Measurements from ENCODE around the gene APEX2.

Gene APEX2

GRCh38 chrX:54995621-54996020 is 4.5 kb upstream of the APEX2 start:
- no peaks in the 10 kb centered on the region for H4K20me1 ChIP-seq (ENCODE audit: control insufficient read depth, insufficient read depth, low read depth, low read length)
- H3K4me2 ChIP-seq (ENCODE audit: low read length): no peak overlapping the region

GRCh38 chrX:55004231-55004630 is 4.1 kb downstream of the APEX2 start:
- no peaks in the 10 kb centered on the region for H3K9me3 ChIP-seq (ENCODE audit: control insufficient read depth, insufficient read depth, low read length)
- peaks cover 24% of the 10 kb centered on the region for H3K79me2 ChIP-seq (ENCODE audit: control insufficient read depth, low read length)
- TF ChIP-seq EZH2phosphoT487 (IDR thresholded peaks at IDR 0.05; ENCODE audit: borderline replicate concordance, low read length): no peak
- no peak for TF ChIP-seq CTCF (IDR thresholded peaks at IDR 0.05; ENCODE audit: low read depth, low read length, poor library complexity, severe bottlenecking)
- no peaks in the 10 kb centered on the region for H3K27me3 ChIP-seq (ENCODE audit: control insufficient read depth, low read length)
- H3F3A ChIP-seq (ENCODE audit: control insufficient read depth, insufficient read depth): no peaks in the 10 kb centered on the region
- no peak overlapping the region for H3K4me3 ChIP-seq (ENCODE audit: low read length)
- H3K4me2 ChIP-seq (ENCODE audit: low read length): no peak overlapping the region
- H3K36me3 ChIP-seq (ENCODE audit: control insufficient read depth, low read length): peaks cover 49% of the 10 kb centered on the region
- H4K20me1 ChIP-seq (ENCODE audit: control insufficient read depth, insufficient read depth, low read depth, low read length): no peaks in the 10 kb centered on the region
- H3K9me2 ChIP-seq (replicated peaks; ENCODE audit: control insufficient read depth, low read length): no peaks in the 10 kb centered on the region
- H3K27ac ChIP-seq (ENCODE audit: low read depth, low read length): no peak overlapping the region
- peaks cover 12% of the 10 kb centered on the region for H3K4me1 ChIP-seq (ENCODE audit: control insufficient read depth, low read length)

More at GRCh38 chrX:54995621-54996020, 4.5 kb upstream of the APEX2 start:
- Histone ChIP-seq H3K27ac (ENCODE audit: low read depth, low read length) (no peak overlapping the region), H3K9me2 (replicated peaks; ENCODE audit: control insufficient read depth, low read length) (no peaks in the 10 kb centered on the region), H3K4me3 (ENCODE audit: low read length) (no peak overlapping the region), H3K36me3 (ENCODE audit: control insufficient read depth, low read length) (no peaks in the 10 kb centered on the region), H3K4me1 (ENCODE audit: control insufficient read depth, low read length) (peaks cover 6% of the 10 kb centered on the region), H3K79me2 (ENCODE audit: control insufficient read depth, low read length) (peaks cover 5% of the 10 kb centered on the region), H3K27me3 (ENCODE audit: control insufficient read depth, low read length) (no peaks in the 10 kb centered on the region), H3K9me3 (ENCODE audit: control insufficient read depth, insufficient read depth, low read length) (no peaks in the 10 kb centered on the region), H3F3A (ENCODE audit: control insufficient read depth, insufficient read depth) (no peaks in the 10 kb centered on the region)
- TF ChIP-seq CTCF (IDR thresholded peaks at IDR 0.05; ENCODE audit: low read depth, low read length, poor library complexity, severe bottlenecking) (no peak), EZH2phosphoT487 (IDR thresholded peaks at IDR 0.05; ENCODE audit: borderline replicate concordance, low read length) (no peak)

- no peaks in the 10 kb centered on the region for H4K20me1 ChIP-seq (ENCODE audit: control insufficient read depth, insufficient read depth, low read depth, low read length)
- H3K27ac ChIP-seq (ENCODE audit: low read depth, low read length): no peak overlapping the region
- H3K4me1 ChIP-seq (ENCODE audit: control insufficient read depth, low read length): peaks cover 8% of the 10 kb centered on the region
- H3K4me2 ChIP-seq (ENCODE audit: low read length): no peak overlapping the region
- H3K79me2 ChIP-seq (ENCODE audit: control insufficient read depth, low read length): peaks cover 23% of the 10 kb centered on the region
- TF ChIP-seq CTCF (IDR thresholded peaks at IDR 0.05; ENCODE audit: low read depth, low read length, poor library complexity, severe bottlenecking): no peak
- TF ChIP-seq EZH2phosphoT487 (IDR thresholded peaks at IDR 0.05; ENCODE audit: borderline replicate concordance, low read length): no peak
- H3K9me2 ChIP-seq (replicated peaks; ENCODE audit: control insufficient read depth, low read length): no peaks in the 10 kb centered on the region
- H3F3A ChIP-seq (ENCODE audit: control insufficient read depth, insufficient read depth): no peaks in the 10 kb centered on the region
- no peak overlapping the region for H3K4me3 ChIP-seq (ENCODE audit: low read length)
- H3K27me3 ChIP-seq (ENCODE audit: control insufficient read depth, low read length): no peaks in the 10 kb centered on the region
- no peaks in the 10 kb centered on the region for H3K9me3 ChIP-seq (ENCODE audit: control insufficient read depth, insufficient read depth, low read length)
- peaks cover 49% of the 10 kb centered on the region for H3K36me3 ChIP-seq (ENCODE audit: control insufficient read depth, low read length)
Measured at GRCh38 chrX:55005256-55005655, 5.1 kb downstream of the APEX2 start.

Data from DOHH2 (cell line).